ENCODE data around the gene LRIG2.
"Not testable (repeated sequence)": the region's sequence is repeated elsewhere in the genome, so short reads cannot be mapped to it uniquely, and the experiment has no call there.

The LRIG2 gene

DNA sequence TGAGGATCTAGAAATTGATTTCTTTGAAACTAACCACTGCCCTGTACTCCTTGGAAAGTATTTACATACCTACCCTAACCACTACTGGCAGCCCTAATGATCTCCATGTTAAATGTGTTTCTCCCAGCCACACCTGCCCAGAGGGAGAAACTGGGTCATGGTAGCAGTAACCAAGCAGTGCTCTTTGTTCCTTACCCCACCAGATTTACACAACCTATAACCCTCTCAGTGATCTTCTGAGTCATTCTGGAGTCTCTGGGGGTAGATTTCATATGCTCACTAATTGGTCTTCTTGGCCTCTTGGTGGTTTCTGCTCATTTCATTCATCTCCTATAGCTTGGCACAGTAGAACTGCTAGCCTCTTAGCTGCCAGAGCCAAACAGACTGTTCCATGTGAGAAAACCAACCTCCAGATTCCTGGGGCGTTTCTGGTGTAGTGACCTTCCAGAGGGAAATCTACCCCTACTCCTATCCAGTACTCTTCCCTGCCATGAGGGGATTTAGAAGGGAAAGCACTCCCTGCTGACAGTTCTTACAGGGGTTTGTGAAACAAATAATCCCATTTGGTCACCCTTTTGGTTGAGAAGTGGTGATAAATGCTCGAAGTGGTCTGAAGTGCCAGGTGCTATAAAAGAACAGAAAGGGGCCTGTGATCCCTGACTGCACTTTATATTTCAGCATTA, 36.2 kb upstream of the LRIG2 start:
- H3K27ac ChIP-seq: no peak overlapping the region

DNA sequence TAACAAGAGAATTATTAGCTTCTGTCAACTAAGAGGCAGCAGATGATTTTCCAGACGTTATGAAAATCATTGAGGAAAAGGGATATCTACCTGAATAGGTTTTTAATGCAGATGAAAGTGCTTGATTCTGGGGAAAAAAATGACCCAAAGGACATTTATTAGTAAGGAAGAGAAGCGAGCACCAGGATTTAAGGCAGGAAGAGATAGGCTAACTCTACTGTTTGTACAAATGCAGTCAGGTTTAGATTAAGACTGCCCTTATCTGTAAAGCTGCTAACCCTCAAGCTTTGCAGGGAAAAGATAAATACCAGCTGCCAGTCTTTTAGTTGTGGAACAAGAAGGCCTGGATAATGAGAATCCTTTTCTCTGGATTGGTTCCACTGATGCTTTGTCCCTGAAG, 33.0 kb upstream of the LRIG2 start:
- no peak for TF ChIP-seq ZFX (IDR thresholded peaks at IDR 0.05; ENCODE audit: borderline replicate concordance)
- H3K27ac ChIP-seq: no peak overlapping the region

More for the DNA sequence above, 36.2 kb upstream of the LRIG2 start:
- TF ChIP-seq, protein P1, sequence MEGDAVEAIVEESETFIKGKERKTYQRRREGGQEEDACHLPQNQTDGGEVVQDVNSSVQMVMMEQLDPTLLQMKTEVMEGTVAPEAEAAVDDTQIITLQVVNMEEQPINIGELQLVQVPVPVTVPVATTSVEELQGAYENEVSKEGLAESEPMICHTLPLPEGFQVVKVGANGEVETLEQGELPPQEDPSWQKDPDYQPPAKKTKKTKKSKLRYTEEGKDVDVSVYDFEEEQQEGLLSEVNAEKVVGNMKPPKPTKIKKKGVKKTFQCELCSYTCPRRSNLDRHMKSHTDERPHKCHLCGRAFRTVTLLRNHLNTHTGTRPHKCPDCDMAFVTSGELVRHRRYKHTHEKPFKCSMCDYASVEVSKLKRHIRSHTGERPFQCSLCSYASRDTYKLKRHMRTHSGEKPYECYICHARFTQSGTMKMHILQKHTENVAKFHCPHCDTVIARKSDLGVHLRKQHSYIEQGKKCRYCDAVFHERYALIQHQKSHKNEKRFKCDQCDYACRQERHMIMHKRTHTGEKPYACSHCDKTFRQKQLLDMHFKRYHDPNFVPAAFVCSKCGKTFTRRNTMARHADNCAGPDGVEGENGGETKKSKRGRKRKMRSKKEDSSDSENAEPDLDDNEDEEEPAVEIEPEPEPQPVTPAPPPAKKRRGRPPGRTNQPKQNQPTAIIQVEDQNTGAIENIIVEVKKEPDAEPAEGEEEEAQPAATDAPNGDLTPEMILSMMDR (IDR thresholded peaks at IDR 0.05): no peak
- TF ChIP-seq ZFX (IDR thresholded peaks at IDR 0.05; ENCODE audit: borderline replicate concordance): no peak

DNA sequence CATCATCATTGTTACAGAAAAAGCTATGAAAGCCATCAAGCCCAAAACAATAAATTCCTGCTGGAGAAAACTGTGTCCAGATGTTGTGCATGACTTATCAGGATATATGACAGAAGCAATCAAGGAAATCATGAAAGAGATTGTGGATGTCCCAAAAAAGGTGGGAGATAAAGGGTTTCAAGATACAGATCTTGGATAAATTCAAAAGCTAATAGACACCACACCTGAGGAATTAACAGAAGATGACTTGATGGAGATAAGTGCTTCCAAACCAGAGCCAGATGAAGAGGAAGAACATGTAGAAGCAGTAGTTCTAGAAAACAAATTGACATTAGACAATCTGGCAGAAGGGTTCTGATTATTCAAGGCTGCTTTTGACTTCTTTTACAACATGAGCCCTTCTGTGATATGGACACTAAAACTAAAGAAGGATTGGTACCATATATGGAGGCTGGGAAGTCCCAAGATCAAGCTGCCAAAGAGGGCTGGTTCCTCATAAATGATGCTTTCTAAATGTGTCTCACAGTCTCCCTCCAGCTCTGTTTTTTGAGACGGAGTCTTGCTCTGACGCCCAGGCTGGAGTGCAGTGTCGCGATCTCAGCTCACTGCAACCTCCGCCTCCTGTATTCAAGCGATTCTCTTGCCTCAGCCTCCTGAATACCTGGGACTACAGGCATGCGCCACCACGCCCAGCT, 32.1 kb upstream of the LRIG2 start:
- H3K27ac ChIP-seq: no peak overlapping the region
- TF ChIP-seq, protein P1 (IDR thresholded peaks at IDR 0.05): no peak
- TF ChIP-seq ZFX (IDR thresholded peaks at IDR 0.05; ENCODE audit: borderline replicate concordance): no peak

DNA sequence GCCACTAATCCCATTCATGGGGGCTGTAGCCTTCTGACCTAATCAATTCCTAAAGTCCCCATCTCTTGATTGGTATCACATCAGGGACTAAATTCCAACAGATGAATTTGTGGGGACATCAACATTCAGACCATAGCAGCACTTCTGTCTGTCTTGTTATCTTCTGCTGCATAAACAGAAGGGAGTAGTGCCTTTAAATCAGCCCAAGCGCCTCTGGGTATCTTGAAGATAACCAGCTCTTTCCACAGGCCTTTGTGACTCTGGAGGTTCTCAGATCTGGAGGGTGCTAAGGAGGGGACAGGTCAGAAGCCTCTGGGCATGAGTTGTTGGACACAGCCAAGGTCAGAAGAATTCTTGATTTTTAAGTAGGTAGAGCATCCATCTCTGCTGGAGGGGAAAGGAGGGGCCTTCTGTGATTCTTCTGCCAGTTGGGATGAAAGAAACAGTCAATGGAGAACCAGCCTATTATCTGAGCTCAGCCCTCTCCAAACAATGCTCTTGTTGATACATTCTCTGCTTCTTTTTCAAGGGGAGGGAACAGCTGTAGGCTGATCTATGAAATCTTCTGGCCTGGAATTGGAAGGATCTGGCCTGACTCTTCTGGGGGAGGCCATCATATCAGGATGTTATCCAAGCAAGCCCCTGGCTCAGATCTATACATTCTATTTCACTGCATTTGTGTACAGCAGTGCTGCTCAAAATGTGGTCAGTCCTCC, 31.3 kb upstream of the LRIG2 start:
- H3K27ac ChIP-seq: no peak overlapping the region
- TF ChIP-seq, protein P1 (IDR thresholded peaks at IDR 0.05): no peak
- TF ChIP-seq ZFX (IDR thresholded peaks at IDR 0.05; ENCODE audit: borderline replicate concordance): no peak

DNA sequence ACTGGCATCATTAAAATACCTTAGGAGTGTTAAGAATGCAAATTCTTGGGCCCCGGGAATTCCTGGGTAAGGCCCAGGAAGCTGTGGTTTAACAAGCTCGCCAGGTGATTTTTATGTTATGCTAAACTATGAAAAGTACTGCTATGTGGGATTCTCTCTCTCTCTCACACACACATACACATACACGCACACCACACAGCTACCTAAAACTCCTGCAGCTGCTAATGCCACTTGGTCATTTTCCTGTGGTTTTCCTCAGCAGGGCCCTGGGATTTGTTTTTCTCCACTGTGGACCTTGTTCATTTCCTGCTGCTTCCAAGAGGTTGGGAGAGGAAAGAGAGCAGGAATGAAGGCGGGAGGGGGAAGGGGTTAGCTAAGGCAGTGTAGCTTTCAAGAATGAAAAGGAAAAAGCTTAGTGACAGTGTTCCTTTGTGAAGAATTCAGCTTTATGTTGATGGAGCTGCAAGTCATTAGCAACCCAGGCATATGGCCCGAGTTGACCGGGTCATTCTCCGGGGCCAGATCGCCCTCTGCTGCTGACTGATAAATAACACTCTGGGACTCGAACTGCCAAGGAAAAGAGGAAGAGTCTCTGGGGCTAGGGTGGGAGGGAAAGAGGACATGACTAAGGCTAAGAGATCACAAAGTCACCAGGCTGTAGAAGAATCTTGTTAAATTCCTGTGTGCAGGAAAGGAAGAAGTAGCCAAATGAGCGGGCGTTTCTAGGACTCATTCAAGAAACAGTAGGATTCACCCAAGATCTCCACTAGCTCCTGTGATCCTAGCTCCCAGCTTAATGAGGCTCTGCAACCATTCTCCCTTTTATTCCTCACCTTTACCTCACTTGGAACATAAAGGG, 30.5 kb upstream of the LRIG2 start:
- TF ChIP-seq, protein P1 (IDR thresholded peaks at IDR 0.05): peak; percentile 75
- TF ChIP-seq ZFX (IDR thresholded peaks at IDR 0.05; ENCODE audit: borderline replicate concordance): no peak
- no peak overlapping the region for H3K27ac ChIP-seq

DNA sequence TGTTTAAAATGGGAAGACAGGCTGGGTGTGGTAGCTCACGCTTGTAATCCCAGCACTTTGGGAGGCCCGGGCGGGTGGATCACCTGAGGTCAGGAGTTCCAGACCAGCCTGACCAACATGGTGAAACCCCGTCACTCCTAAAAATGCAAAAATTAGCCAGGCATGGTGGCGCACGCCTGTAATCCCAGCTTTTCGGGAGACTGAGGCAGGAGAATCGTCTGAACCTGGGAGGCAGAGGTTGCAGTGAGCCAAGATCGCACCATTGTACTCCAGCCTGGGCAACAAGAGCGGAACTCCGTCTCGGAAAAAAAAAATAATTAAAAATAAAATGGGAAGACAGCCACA, 29.9 kb upstream of the LRIG2 start:
- not testable (repeated sequence) for H3K27ac ChIP-seq

DNA sequence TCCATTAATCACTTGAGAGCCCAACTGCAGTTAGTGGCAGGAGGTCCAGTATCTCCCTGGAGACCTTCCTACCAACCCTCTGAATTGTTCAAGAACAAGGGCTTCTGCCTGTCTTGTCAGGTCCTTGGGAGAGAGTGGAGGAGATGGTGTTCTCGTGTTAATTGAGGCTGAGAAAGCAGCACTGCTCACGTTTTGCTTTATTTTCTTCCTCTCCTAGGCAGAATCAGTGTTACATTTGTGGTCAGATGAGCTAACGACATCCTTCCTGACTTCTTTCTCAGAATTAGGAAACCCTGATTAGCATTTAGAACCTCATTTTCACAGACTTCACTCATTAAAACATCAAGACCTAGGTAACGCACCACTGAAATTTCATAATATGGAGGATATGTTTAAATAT, 26.4 kb upstream of the LRIG2 start:
- no peak overlapping the region for H3K27ac ChIP-seq
- TF ChIP-seq, protein P1 (IDR thresholded peaks at IDR 0.05): no peak
- TF ChIP-seq ZFX (IDR thresholded peaks at IDR 0.05; ENCODE audit: borderline replicate concordance): no peak
